AG09319 (cell line): ENCODE measurements around the gene TMEM115.
"Not testable (repeated sequence)": the region's sequence is repeated elsewhere in the genome, so short reads cannot be mapped to it uniquely, and the experiment has no call there.

Source experiments
- DNase-seq: peaks from one replicate; pipeline ENCODE4 v3.0.0-alpha.2; 2010; ENCODE audit warnings: low read depth; ENCODE audit errors: extremely low read depth
- TF ChIP-seq, protein P1 (sequence below): IDR thresholded peaks from 2 replicates; pipeline ENCODE4 v1.5.1; 2011; ENCODE audit warnings: low read depth, mild to moderate bottlenecking, inconsistent platforms, low read length, moderate library complexity

TMEM115 gene

DNA sequence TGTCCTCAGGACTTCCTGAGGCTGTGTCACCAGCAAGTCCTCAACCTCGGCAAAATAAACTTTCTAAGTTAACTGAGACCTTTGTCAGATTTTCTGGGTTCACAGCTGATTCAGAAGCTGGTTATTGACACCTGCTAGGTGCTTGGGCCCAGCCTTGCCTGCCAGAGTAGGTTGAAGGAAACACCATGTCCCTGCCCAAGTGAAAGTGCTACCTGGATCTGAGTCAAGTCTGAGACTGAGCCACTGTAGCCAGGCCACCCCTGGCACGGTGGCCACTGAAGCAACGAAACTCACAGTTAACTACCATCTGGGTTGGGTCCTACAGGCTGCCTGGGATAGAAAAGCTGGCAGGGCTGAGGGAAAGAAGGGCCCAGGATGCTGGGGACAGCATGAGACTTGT, 45.0 kb downstream of the TMEM115 start:
- no peak for DNase-seq
- TF ChIP-seq, protein P1, sequence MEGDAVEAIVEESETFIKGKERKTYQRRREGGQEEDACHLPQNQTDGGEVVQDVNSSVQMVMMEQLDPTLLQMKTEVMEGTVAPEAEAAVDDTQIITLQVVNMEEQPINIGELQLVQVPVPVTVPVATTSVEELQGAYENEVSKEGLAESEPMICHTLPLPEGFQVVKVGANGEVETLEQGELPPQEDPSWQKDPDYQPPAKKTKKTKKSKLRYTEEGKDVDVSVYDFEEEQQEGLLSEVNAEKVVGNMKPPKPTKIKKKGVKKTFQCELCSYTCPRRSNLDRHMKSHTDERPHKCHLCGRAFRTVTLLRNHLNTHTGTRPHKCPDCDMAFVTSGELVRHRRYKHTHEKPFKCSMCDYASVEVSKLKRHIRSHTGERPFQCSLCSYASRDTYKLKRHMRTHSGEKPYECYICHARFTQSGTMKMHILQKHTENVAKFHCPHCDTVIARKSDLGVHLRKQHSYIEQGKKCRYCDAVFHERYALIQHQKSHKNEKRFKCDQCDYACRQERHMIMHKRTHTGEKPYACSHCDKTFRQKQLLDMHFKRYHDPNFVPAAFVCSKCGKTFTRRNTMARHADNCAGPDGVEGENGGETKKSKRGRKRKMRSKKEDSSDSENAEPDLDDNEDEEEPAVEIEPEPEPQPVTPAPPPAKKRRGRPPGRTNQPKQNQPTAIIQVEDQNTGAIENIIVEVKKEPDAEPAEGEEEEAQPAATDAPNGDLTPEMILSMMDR: no peak

DNA sequence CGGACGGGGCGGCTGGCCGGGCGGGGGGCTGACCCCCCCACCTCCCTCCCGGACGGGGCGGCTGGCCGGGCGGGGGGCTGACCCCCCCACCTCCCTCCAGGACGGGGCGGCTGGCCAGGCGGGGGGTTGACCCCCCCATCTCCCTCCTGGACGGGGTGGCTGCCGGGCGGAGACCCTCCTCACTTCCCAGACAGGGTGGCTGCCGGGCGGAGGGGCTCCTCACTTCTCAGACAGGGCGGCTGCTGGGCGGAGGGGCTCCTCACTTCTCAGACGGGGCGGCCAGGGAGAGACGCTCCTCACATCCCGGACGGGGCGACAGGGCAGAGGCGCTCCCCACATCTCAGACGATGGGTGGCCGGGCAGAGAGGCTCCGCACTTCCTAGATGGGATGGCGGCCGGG, 47.3 kb downstream of the TMEM115 start:
- not testable (repeated sequence) for DNase-seq
